ENCODE results near the gene EIF3L.
A peak's percentile ranks its signal among the peaks of the same experiment; 100 is the strongest.

The EIF3L gene

DNA sequence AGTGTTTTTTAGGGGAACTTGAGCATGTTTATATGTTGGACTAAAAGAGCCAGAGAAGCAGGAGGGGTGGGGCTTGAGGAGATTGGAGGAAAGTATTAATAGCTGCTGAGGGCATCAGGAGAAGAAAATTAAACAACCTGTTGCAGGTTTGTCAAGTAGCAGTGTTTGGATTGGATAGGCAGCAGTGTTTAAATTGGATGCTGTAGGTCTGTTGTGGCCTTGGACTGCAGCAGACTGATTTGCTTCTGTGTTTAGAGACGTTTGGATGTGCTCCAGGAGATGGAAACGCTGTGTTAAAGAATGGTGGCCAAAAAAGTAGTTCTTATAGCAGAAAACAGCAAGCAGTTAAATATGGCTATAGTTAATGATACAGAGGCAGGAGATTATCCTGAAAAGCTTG is 5.7 kb downstream of the EIF3L start:
- DNase-seq (ENCODE audit: low read depth in 2 of 2), result no peak

DNA sequence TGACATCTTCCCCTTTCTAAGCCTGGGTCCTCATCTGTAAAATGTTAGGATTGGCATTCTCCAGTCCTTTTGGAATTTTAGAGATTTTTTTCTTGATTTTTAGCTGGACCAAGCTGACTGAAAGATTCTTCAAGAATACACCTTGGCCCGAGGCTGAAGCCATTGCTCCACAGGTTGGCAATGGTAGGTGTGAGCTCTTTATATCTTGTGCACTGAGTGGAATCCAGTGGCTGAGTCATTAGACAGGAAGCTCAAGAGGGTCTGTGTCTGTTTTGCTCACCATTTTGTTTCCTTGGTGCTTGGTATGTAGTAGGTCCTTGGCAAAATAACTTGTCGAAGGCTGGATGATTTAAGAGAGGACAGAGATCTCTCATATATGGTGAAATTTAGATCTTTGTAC is 6.2 kb downstream of the EIF3L start:
- DNase-seq (ENCODE audit: low read depth in 2 of 2), result no peak

DNA sequence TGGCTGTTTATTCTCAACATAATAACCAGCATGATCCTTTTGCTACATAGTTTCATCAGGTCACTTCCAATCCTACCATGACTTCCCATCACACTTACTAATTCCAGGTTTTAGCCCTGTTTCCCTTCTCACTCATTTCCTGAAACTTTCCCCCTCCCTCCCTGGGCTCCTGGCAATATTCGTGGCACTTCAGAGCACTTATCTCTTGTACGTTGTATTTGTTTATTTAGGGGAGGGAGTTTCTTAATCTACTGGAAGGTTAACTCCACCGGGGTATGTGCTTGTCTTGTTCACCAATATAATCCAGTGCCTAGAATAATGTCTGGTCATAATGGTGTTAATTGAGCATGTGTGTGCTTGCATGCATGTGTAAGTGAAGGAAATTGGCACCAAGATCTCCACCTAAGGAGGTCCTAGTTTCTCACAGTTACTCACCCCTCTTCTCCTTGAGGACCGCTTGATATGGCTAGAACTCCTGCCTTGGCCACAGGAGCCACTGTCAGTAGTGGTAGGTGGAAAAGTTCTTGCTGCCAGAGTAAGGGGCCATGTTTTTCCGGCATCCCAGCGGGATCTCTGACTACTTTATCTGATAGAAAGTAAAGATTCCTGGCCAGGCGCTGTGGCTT is 11.7 kb downstream of the EIF3L start:
- no peak for DNase-seq (ENCODE audit: low read depth in 2 of 2)

DNA sequence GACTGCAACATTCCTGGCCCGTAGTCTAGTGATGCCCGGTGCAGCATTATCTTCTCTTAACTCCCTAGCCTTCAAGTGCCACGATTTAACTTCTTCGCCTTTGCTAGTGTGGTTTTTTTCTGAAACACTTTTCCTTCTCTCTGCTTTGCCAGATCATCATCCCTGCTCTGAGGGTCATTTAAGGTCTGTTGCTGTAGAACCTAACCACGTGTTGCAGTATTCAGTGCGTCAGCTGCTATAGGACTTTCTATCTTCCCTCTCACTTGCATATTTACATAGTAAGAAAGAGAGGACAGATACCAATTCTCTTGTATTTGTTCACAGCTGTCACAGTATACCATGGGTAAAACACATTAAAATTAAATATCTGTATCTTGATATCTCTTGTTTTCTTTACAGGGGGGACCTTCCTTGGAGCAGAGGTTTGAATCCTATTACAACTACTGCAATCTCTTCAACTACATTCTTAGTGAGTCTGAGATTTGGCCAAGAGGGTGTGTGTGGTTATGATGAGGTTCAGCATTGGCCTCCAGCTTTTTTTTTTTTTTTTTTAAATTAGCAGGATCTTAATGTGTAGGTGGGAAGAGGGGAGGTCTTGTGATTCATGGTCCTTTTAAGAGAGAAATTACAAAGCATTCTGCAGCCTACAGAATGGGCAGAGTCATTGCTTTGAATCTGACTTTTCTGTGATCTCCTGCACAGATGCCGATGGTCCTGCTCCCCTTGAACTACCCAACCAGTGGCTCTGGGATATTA is 13.5 kb downstream of the EIF3L start:
- DNase-seq (ENCODE audit: low read depth in 2 of 2), result no peak

DNA sequence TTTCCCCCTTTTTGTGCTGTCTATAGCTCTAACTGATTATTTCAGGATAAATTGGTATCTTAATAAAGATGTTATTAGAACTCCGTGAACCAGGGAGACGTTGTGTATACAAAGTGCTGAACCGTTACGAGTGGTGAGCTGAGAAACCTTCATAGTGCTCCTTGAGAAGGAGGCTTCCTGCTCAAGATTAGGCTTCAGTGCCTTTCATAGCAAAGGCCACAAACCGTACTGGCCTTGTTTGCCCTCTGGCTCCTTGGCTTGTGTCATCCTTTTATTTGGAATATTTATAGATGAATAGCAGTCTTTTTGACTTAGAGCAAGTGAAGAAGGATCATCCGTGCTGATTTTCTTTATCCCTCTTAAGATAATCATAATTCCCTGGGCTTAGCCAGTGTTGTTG is 16.3 kb downstream of the EIF3L start:
- no peak for DNase-seq (ENCODE audit: low read depth in 2 of 2)

DNA sequence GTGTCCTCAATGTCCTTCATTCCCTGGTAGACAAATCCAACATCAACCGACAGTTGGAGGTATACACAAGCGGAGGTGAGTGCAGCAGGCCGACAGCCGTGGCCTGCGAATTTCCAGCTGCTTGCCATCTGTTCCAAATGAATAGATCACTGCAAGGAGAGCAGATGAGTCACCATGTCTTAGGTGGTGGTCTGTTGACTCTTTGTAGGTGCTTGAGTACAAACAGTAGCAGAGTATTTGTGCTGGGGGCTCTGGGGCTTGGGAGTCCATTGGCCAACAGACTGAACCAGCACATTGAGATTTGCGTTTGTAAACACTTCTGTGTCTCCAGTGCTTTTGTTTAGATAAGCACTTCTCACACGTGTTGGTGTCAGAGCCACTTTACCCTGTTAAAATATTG is 21.1 kb downstream of the EIF3L start:
- DNase-seq (ENCODE audit: low read depth in 2 of 2), result no peak

DNA sequence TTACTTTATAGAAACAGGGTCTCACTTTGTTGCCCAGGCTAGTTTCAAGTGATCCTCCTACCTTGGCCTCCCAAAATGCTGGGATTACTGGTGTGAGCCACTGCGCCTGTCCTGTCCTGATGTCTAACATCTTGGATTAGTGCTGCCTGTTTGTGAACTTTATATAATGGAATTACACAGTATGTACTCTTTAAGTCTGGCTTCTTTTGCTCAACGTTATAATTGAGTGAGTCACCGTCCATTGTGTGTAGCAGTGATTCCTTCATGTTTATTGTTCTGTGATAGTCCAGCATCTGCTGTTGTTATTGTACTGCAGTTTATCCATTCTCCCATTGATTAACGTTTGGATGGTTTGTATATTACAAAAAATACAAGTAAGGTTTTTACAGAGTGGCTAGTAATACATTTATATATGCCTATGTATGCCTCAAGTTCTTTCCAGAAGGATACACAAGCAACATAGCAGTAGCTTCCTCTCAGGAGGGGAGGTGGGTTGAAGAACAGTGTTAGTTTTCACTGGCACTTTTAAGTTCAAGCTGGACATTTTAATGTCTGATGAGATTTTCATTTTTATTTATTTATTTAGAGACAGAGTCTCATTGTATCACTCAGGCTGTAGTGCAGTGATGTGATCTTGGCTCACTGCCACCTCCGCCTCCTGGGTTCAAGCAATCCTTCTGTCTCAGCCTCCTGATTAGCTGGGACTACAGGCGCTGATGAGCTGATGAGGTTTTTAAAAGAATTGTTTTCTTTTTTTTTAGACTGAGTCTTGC is 31.6 kb downstream of the EIF3L start:
- DNase-seq (ENCODE audit: low read depth in 2 of 2), result no peak

DNA sequence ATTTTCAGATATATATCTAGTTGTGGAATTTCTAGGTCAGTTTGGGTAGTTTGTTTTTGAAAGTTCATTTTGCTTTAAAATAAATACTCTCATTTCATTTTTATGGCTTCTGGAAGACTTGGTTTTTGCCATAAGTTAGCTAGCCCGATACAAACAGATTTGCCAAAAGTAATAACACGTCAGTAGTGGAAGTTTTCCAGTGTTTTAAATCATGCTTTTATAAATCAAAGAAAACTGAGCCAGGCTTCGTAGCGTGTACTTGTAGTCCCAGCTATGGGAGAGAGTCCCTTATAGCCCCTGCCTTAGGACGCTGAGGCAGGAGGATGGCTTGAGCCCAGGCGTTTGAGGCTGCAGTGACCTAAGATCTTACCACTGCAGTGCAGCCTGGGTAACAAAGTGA is 35.2 kb downstream of the EIF3L start:
- no peak for DNase-seq (ENCODE audit: low read depth in 2 of 2)

DNA sequence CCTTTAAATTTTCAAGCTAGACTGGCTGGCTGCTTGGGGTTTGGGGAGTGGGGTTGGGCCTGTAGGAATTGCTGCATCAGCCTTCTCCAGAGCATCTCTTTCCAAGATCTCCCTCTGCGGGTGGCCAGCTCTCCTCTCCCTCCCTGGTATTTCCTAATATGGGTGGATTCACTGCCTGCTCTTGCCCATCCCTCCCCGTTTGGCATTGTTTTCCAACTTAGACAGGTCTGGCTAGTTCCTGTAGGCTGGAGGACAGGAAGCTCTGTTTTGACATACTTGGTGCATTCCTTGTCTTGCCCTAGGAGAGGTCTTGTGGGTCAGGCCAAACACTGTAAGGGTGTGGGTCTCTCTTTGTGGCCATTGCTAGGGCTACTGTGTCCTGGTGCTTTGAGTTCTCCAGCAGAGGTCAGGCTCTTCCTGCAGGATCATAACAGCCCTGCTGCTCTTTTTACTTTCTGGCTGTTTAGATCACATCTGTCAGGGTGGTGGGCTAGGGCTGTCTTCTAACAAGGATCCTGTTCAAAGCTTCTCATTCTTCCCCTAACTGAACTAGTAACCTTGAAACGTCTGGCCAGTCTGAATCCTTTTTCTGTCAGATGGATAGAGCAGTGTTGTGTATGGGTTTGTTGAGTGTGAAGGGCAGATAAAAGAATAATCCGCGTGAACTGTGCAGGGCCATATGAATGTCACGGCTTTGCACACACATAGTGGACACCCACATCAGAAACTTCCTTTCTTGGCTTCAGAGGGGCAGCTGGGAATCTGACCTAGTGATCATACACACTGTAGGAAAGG is 38.6 kb downstream of the EIF3L start:
- no peak for DNase-seq (ENCODE audit: low read depth in 2 of 2)

DNA sequence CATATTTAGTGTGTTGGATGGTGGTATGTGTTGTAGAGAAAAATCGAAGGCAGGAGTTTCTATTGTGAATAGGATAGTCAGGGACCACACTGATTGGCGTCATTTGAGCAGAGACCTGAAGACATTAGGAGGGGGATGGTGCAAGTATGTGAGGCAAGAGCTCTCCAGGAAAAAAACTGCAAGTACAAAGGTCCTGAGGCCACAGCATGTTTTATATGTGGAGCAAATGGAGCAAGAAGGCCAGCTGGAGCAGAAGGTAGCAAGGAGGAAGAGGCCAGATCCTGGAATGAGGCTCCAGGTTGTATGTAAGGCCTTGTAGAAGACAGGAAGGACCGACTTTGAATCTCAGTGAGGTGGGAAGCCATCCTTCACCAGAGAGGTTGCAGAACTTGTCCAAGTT is 42.7 kb downstream of the EIF3L start:
- no peak for DNase-seq (ENCODE audit: low read depth in 2 of 2)

DNA sequence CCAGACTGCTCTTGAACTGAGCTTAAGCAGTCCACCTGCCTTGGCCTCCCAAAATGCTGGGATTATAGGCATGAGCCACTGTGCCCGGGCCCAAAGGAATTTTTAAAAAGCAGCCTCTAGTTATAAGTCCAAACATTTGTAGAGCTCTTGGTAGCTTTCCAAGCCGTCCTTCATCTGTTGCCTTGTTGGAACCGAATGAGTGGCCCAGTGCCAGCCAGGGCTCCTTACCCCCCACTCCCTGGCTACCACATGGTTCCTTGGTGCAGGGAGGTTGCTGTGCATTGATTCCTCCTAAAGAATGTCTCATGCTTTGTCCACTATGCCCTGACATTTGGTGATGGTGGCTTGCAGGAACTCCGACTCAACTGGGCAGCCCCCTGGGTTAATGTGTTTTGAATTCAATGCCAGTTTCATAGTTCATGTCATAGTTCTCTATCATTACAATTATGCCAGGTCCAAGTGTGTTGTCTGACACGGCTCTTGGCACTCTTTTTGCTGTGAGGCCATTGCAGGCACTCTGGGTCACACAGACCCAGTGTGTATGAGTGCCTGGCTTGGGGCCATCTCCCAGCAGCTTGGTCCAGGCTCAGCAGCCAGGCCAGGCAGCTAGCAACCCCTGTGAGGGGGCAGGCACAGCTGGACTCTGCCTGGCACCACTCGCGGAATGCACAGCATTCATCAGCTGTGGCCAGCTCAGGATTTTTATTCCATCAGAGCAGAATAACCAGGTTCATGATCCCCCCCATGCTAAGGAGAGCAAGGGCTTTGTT is 43.5 kb downstream of the EIF3L start:
- no peak for DNase-seq (ENCODE audit: low read depth in 2 of 2)

DNA sequence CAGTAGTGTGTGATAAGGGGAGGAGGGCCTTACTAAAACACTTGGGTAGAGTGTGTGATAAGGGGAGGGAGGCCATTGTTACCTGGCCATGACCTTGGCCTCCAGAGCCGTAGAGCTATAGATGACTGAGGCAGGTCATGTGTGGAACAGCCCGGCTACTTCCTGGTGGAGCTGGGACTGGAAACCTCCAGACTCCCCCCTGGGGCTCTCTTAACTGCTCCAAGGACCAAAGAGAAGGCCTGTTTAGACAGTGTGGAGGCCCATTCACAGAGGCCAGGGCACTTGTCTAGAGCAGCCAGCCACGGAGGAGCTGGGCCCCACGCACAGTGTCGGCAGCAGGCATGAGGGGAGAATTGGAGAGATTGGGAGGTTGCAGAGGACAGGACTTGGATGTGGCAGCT is 44.4 kb downstream of the EIF3L start:
- no peak for DNase-seq (ENCODE audit: low read depth in 2 of 2)

DNA sequence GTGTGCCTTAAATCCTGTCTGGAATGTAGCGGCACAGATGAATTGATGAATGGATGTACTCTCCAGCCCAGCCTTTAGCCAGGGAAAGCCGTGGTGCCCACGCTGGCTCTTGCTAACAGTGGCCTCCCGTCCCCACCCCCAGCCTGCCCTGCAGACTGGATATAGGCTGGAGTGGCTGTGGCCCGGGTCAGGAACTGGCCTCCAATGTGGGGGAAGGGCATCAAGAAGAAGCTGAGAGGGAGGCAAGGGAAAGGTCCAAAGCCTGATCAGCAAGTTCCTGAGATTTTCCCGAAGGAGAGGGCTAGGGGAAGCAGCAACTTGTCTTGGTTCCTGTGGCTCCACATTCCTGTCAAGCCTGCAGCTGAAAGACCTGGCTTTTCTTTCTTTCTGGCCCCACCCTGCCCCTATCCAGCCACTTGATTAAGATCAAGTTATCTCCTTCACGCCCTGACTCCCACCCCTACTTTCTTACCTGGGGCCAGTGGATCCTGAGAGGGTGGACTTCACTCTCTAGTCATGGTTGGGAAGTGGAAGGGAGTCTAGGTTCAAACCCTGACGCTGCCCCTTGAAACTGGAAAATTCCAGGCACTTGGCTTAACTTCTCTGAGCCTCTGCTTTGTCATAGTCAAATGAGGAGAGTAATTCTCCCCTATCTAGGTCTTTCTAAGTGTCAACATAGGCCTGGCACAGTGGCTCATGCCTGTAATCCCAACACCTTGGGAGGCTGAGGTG is 45.9 kb downstream of the EIF3L start:
- DNase-seq (ENCODE audit: low read depth in 2 of 2), result no peak

DNA sequence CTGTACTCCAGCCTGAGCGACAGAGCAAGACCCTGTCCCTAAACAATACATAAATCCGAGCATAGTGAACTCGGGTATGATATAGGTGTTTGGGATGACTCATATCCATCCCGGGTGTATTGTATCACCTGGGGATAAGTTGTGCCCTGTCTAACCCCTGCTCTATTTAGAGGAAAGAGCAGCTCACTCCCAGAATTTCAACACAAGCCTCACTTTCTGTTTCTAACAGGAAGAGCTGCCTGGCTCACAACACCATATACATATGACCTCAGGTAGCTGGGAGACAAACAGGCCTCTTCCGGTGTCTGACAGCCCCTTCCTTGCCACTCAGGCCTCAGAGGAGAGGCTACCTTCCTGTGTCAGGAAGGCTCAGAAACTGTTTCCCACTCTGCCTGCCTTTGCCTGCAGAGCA is 47.0 kb downstream of the EIF3L start:
- no peak for DNase-seq (ENCODE audit: low read depth in 2 of 2)

DNA sequence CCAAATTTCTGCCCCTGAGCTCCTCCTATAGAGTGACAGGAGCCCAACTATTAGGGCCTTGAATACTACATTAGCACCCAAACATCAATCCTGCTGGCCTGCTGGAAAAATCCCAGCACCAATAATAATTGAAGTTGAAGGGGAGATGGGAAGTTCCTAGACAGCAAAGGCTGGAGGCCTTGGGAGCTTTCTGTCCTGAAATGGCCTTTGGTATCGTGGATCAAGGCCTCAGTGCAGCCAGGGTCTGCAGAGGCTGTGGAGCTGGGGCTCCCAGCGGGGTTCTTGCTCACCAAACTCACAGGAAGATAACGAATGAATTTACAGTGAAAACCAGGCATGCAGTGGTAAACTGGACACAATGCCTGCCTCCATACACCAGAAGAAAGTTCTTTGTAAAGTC is 47.7 kb downstream of the EIF3L start:
- no peak for DNase-seq (ENCODE audit: low read depth in 2 of 2)

DNA sequence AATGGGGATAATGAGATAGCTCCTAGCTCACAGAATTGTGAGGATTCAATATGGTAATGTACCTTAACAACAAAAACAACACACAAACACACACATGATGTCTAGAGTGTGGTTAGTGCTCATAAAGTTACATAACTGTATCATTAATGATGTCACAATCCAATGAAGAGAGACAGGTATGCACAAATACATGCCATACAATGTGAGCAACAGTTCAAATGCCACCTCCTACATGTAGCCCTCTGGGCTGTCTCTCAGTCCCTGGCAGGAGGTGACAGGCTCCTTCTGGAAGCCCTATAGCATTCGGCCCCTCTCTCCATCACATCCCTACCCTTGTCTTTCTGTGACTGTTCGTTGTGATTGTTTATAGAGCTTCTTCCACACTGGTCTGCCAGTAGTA is 48.6 kb downstream of the EIF3L start:
- DNase-seq (ENCODE audit: low read depth in 2 of 2), result no peak

DNA sequence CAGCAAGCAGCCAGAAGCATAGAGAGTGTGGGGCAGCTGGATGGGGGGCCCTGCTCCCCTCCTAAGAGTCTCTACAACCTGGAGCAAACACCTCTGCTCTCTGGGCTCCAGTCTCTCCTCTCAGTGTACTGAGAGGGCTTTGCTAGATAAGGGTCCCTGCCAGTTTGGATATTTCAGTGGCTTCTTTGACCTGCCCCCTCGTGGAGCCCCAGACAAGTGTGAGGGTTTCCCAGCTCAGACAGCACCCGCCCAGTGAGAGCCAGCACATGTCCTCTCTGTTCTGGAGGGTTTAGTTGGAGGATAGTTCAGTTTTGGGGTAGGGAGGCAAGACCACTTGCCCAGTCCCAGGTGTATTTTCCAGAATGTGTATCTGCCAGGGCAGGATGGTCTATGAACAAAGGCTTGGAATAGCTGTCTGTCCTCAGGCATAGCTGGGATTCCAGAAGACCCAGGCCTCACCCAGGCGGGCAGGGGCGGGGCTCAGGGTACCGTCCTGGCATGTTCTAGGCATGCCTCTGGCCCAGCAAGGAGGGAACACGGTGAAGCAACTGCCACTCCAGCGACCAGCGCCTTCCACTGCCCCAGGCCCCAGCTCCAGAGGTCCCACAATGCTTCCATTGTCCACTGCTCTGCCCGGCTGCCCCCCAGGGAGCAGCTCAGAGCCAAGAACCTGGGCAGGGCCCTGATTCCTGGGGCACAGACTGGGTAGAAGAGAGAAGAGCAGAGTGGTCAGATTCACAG is 49.4 kb downstream of the EIF3L start:
- no peak for DNase-seq (ENCODE audit: low read depth in 2 of 2)

DNA sequence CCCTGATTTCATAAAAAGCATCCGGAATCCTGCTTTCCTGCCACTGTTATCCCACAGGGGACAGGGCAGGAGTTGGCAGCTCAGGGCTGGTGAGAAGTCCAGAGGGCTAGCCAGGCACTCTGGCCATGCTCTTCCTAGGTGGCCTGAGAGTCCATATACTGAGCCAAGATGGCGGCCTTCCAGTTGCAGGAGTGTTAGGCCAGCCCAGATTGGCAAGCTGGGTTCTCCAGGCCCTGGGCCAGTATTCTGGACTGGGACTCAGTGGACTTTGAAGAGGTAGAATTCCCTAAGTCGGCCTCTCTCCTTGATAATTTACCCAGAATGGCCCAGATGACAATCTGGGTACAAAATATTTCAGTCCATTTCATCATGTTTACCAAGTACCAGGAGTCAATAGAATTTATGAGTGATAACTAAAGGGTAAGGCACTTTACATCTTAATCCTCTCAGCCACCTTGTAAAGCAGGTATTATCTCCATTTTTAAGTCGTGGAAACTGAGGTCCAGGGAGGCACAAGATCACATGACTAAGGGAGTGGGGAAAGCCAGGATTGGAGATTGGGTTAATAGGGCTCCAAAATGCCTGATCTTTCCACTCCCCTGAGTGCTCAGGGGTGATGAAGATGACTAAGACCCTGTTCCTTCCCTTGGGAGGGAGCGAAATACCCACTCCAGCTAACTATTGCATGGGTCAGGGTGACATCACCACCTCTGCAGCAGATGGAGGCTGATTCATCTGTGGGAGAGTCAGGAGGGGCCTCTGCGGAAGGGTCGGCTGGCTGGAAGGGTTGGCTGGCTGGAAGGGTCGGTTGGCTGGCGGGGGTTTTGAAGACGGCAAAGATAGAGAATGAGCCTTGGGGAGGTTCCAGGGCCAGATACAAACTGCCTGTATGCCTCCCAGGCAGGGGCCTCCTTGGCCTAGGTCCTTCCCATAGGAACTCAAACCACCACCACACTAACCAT is 55.6 kb downstream of the EIF3L start:
- DNase-seq (ENCODE audit: low read depth in 2 of 2), result peak in 1 of 2 donors; percentile 21

Data from stimulated activated CD8-positive, alpha-beta memory T cell treated with anti-CD3 and anti-CD28 coated beads, Interleukin-15, amount 100 ng/mL, for 48 hours (primary cell).